SK-N-SH (cell line): ENCODE results near the gene TFPI.
"Not testable (repeated sequence)": the region's sequence is repeated elsewhere in the genome, so short reads cannot be mapped to it uniquely, and the experiment has no call there.

ENCODE experiments used
- EP300 ChIP-seq, 2 experiments: IDR thresholded peaks; 2 replicates each; pipeline versions ENCODE4 v1.4.0 to v1.6.1; 2012; ENCODE audit warnings: borderline replicate concordance in 1 of 2, low read depth in 1 of 2, low read length in 1 of 2
- FOXM1 ChIP-seq: IDR thresholded peaks from 2 replicates; pipeline ENCODE4 v1.4.0; 2012; ENCODE audit warnings: low read depth, mild to moderate bottlenecking
- RFX5 ChIP-seq: IDR thresholded peaks from 2 replicates; pipeline ENCODE4 v1.6.1; 2012; ENCODE audit warnings: mild to moderate bottlenecking, improper control_type of control experiment, low read length
- RXRA ChIP-seq: IDR thresholded peaks from 2 replicates; pipeline ENCODE4 v1.4.0; 2012; ENCODE audit warnings: low read depth, mild to moderate bottlenecking, borderline replicate concordance
- TEAD4 ChIP-seq: IDR thresholded peaks from 2 replicates; pipeline ENCODE4 v1.4.0; 2012; ENCODE audit warnings: mild to moderate bottlenecking, borderline replicate concordance; ENCODE audit not compliant: insufficient read depth
- USF2 ChIP-seq: fragments of 150-350 bp; IDR thresholded peaks from 2 replicates; pipeline ENCODE4 v1.6.1; 2017; ENCODE audit warnings: antibody characterized with exemption, low read length, low read depth, borderline replicate concordance
- TF ChIP-seq, protein P1 (sequence below): fragments of 200-600 bp; sonication (generic); IDR thresholded peaks from 2 replicates; pipeline ENCODE4 v1.6.1; 2017; ENCODE audit warnings: antibody characterized with exemption, mild to moderate bottlenecking, moderate library complexity

GRCh38 chr2:187535381-187535780, 18.9 kb downstream of the TFPI start:
- not testable (repeated sequence) for TF ChIP-seq EP300 (IDR thresholded peaks at IDR 0.05; ENCODE audit: borderline replicate concordance in 1 of 2, low read depth in 1 of 2, low read length in 1 of 2); FOXM1; RFX5; USF2; TEAD4; RXRA
- TF ChIP-seq, protein P1, sequence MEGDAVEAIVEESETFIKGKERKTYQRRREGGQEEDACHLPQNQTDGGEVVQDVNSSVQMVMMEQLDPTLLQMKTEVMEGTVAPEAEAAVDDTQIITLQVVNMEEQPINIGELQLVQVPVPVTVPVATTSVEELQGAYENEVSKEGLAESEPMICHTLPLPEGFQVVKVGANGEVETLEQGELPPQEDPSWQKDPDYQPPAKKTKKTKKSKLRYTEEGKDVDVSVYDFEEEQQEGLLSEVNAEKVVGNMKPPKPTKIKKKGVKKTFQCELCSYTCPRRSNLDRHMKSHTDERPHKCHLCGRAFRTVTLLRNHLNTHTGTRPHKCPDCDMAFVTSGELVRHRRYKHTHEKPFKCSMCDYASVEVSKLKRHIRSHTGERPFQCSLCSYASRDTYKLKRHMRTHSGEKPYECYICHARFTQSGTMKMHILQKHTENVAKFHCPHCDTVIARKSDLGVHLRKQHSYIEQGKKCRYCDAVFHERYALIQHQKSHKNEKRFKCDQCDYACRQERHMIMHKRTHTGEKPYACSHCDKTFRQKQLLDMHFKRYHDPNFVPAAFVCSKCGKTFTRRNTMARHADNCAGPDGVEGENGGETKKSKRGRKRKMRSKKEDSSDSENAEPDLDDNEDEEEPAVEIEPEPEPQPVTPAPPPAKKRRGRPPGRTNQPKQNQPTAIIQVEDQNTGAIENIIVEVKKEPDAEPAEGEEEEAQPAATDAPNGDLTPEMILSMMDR = not testable (repeated sequence)
